GM23338 (cell line): ENCODE data around the gene SERPINB6. TPM values are rescaled to one million over a fixed set of nuclear protein-coding genes. Genes with fewer than 3 reads are reported as not detected.

Source experiments
- ATAC-seq: fragments of 200-7000 bp; cut with Tn5 transposase; 3 replicates; pipeline ENCODE4 v1.9.1; 2020
- DNase-seq: peaks from one replicate; pipeline ENCODE4 v3.0.0-alpha.2; 2015; ENCODE audit warnings: low spot score
- H2AFZ ChIP-seq: fragments of 200-600 bp; sonication (generic); 2 replicates; pipeline ENCODE4 v1.8.0; 2016; ENCODE audit warnings: antibody characterized with exemption, mild to moderate bottlenecking, moderate library complexity
- H3F3A ChIP-seq: fragments of 200-600 bp; sonication (generic); replicated peaks from 2 replicates; pipeline ENCODE4 v1.8.0; 2017; ENCODE audit warnings: antibody characterized with exemption, mixed run types, low read depth
- H3K27ac ChIP-seq: fragments of 200-600 bp; sonication (generic); 2 replicates; pipeline ENCODE4 v1.6.1; 2016; ENCODE audit warnings: low read depth
- H3K27me3 ChIP-seq: fragments of 200-600 bp; sonication (generic); 2 replicates; pipeline ENCODE4 v1.8.0; 2016; ENCODE audit warnings: mild to moderate bottlenecking, mixed run types, moderate library complexity; ENCODE audit not compliant: insufficient read depth
- H3K36me3 ChIP-seq: fragments of 200-600 bp; sonication (generic); 2 replicates; pipeline ENCODE4 v1.8.0; 2016; ENCODE audit warnings: mild to moderate bottlenecking; ENCODE audit not compliant: insufficient read depth
- H3K4me1 ChIP-seq: fragments of 200-600 bp; sonication (generic); 2 replicates; pipeline ENCODE4 v1.8.0; 2016; ENCODE audit warnings: mild to moderate bottlenecking, moderate library complexity; ENCODE audit not compliant: insufficient read depth
- H3K4me2 ChIP-seq: fragments of 200-600 bp; sonication (generic); 2 replicates; pipeline ENCODE4 v1.7.1; 2017; ENCODE audit warnings: mixed run types
- H3K4me3 ChIP-seq: fragments of 200-600 bp; sonication (generic); 2 replicates; pipeline ENCODE4 v1.6.1; 2016; ENCODE audit warnings: mixed run types
- H3K79me2 ChIP-seq: fragments of 200-600 bp; sonication (generic); replicated peaks from 2 replicates; pipeline ENCODE4 v1.8.0; 2017; ENCODE audit warnings: mild to moderate bottlenecking; ENCODE audit not compliant: insufficient read depth
- H3K9me2 ChIP-seq: fragments of 200-600 bp; sonication (generic); 2 replicates; pipeline ENCODE4 v1.8.0; 2017; ENCODE audit not compliant: insufficient read depth
- H4K20me1 ChIP-seq: fragments of 200-600 bp; sonication (generic); replicated peaks from 2 replicates; pipeline ENCODE4 v1.8.0; 2017; ENCODE audit warnings: mild to moderate bottlenecking; ENCODE audit not compliant: insufficient read depth
- H3K27ac Mint-ChIP-seq: 2 replicates; pipeline ENCODE4 v1.8.0; 2020; ENCODE audit warnings: inconsistent platforms, mild to moderate bottlenecking, moderate library complexity, mixed read lengths
- H3K27me3 Mint-ChIP-seq: 3 replicates; pipeline ENCODE4 v1.8.0; 2022; ENCODE audit warnings: low read depth, mild to moderate bottlenecking, moderate library complexity, mixed read lengths, inconsistent platforms; ENCODE audit not compliant: insufficient read depth, poor library complexity
- H3K36me3 Mint-ChIP-seq: 3 replicates; pipeline ENCODE4 v1.8.0; 2021; ENCODE audit warnings: low read depth, mild to moderate bottlenecking, inconsistent platforms, moderate library complexity, mixed read lengths
- H3K4me1 Mint-ChIP-seq: 3 replicates; pipeline ENCODE4 v1.8.0; 2020; ENCODE audit warnings: mild to moderate bottlenecking, inconsistent platforms, mixed read lengths
- H3K4me3 Mint-ChIP-seq: 3 replicates; pipeline ENCODE4 v1.8.0; 2021; ENCODE audit warnings: moderate library complexity, mild to moderate bottlenecking, inconsistent platforms, mixed read lengths
- H3K9me3 Mint-ChIP-seq: 3 replicates; pipeline ENCODE4 v1.8.0; 2020; ENCODE audit warnings: moderate library complexity, mild to moderate bottlenecking, inconsistent platforms, mixed read lengths
- CTCF ChIP-seq, 2 experiments: fragments of 200-600 bp in 1 of 2; sonication (generic) in 1 of 2; conservative IDR thresholded peaks; 2 replicates each; pipeline versions ENCODE4 v1.5.1 to v1.6.1; 2016 to 2017; ENCODE audit warnings: antibody characterized with exemption in 2 of 2, low read depth in 2 of 2, mild to moderate bottlenecking in 2 of 2, moderate library complexity in 1 of 2
- ETS1 ChIP-seq: IDR thresholded peaks from 2 replicates; pipeline ENCODE4 v1.6.1; 2016; ENCODE audit warnings: antibody characterized with exemption
- JUNB ChIP-seq: IDR thresholded peaks from one replicate; pipeline ENCODE4 v1.6.1; 2016; ENCODE audit warnings: antibody characterized with exemption; ENCODE audit not compliant: unreplicated experiment
- NANOG ChIP-seq: IDR thresholded peaks from 2 replicates; pipeline ENCODE4 v1.6.1; 2016; ENCODE audit warnings: antibody characterized with exemption, borderline replicate concordance
- POLR2AphosphoS5 ChIP-seq: IDR thresholded peaks from 2 replicates; pipeline ENCODE4 v1.6.1; 2016; ENCODE audit warnings: antibody characterized with exemption, low read depth
- REST ChIP-seq: IDR thresholded peaks from one replicate; pipeline ENCODE4 v1.6.1; 2018; ENCODE audit warnings: antibody characterized with exemption; ENCODE audit not compliant: unreplicated experiment
- STAT1 ChIP-seq: IDR thresholded peaks from one replicate; pipeline ENCODE4 v1.6.1; 2016; ENCODE audit warnings: antibody characterized with exemption; ENCODE audit not compliant: unreplicated experiment
- ZNF462 ChIP-seq: fragments of 250-450 bp; sonication (Bioruptor Pico); IDR thresholded peaks from 2 replicates; pipeline ENCODE4 v1.5.0; 2020; ENCODE audit warnings: mild to moderate bottlenecking, moderate library complexity
- polyA plus RNA-seq: library from polyadenylated mRNA; unstranded; fragments of >200 nt; fragmentation: Nextera tagmentation; extraction: Ambion mirVana; gene quantifications from 2 replicates; pipeline ENCODE4 v1.2.1, GENCODE V29; 2016
- total RNA-seq: library from RNA; depleted of rRNA; stranded (reverse); fragments of >200 nt; shearing (Covaris generic); gene quantifications from 2 replicates; pipeline ENCODE4 v1.2.3, GENCODE V29; 2014

Gene SERPINB6
- total and polyA plus RNA-seq, 2 experiments from 2014 or later = 25.9 to 38.5 TPM

GRCh38 chr6:2978923-2979322 is 7.6 kb upstream of the SERPINB6 start:
- H3K27ac Mint-ChIP-seq = no peak overlapping the region
- no peaks in the 10 kb centered on the region; the same call in 2 of the 3 replicates for H3K9me3 Mint-ChIP-seq

More at GRCh38 chr6:2978923-2979322, 7.6 kb upstream of the SERPINB6 start:
- H3K27me3 ChIP-seq = no peaks in the 10 kb centered on the region
- H3K9me2 ChIP-seq = no peaks in the 10 kb centered on the region
- H2AFZ ChIP-seq = no peak overlapping the region
- ATAC-seq = no peak
- H3K4me2 ChIP-seq = no peak overlapping the region
- no peaks in the 10 kb centered on the region for H4K20me1 ChIP-seq
- H3K36me3 ChIP-seq = no peaks in the 10 kb centered on the region
- H3K79me2 ChIP-seq = no peaks in the 10 kb centered on the region
- H3K36me3 Mint-ChIP-seq = no peaks in the 10 kb centered on the region; the same call in 2 of the 3 replicates
- H3K27ac ChIP-seq = no peak overlapping the region
- no peak overlapping the region for H3K4me3 ChIP-seq
- no peak overlapping the region for H3K4me3 Mint-ChIP-seq
- H3K4me1 ChIP-seq = peaks cover 28% of the 10 kb centered on the region
- 0 out of 2 replicates have a peak, but pooled peaks cover 5% of the 10 kb centered on the region for H3F3A ChIP-seq
- TF ChIP-seq POLR2AphosphoS5 = no peak
- TF ChIP-seq ZNF462 (CRISPR knock-in tag) = no peak
- TF ChIP-seq NANOG = no peak
- TF ChIP-seq STAT1 = no peak
- no peak for TF ChIP-seq CTCF (conservative IDR thresholded peaks at IDR 0.05; ENCODE audit: low read depth in 2 of 2)
- no peak for TF ChIP-seq JUNB
- no peak for TF ChIP-seq ETS1
- no peak for TF ChIP-seq REST
- peaks cover 2% of the 10 kb centered on the region for H3K27me3 Mint-ChIP-seq
- DNase-seq = no peak
- H3K4me1 Mint-ChIP-seq = peaks cover 32% of the 10 kb centered on the region
